Measurements from ENCODE around the gene FAR1. TPM values are rescaled to one million over a fixed set of nuclear protein-coding genes. Genes with fewer than 3 reads are reported as not detected.
"Not testable (repeated sequence)": the region's sequence is repeated elsewhere in the genome, so short reads cannot be mapped to it uniquely, and the experiment has no call there.

FAR1 gene
- 10 to 100 TPM; 46.1 to 79.6 (median 49.2) TPM for total RNA-seq

- TF ChIP-seq, protein P1, sequence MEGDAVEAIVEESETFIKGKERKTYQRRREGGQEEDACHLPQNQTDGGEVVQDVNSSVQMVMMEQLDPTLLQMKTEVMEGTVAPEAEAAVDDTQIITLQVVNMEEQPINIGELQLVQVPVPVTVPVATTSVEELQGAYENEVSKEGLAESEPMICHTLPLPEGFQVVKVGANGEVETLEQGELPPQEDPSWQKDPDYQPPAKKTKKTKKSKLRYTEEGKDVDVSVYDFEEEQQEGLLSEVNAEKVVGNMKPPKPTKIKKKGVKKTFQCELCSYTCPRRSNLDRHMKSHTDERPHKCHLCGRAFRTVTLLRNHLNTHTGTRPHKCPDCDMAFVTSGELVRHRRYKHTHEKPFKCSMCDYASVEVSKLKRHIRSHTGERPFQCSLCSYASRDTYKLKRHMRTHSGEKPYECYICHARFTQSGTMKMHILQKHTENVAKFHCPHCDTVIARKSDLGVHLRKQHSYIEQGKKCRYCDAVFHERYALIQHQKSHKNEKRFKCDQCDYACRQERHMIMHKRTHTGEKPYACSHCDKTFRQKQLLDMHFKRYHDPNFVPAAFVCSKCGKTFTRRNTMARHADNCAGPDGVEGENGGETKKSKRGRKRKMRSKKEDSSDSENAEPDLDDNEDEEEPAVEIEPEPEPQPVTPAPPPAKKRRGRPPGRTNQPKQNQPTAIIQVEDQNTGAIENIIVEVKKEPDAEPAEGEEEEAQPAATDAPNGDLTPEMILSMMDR (IDR thresholded peaks at IDR 0.05): peak; percentile 15 to 43 (median 23)
- TF ChIP-seq POLR2A (IDR thresholded peaks at IDR 0.05) (no peak), POLR2AphosphoS5 (IDR thresholded peaks at IDR 0.05) (peak; percentile 43 to 71 (median 58))
- peaks cover 0 to 6% of the 10 kb centered on the region in 2 donors for H3K4me1 ChIP-seq
- no peaks in the 10 kb centered on the region for H3K9me3 ChIP-seq
- no peaks in the 10 kb centered on the region for H3K27me3 ChIP-seq
- peak; percentile 96 to 97 for DNase-seq (ENCODE audit: low spot score in 2 of 2)
- intact Hi-C loops (cut with DNase I; ENCODE audit: low total_unique reads): no loop called here
- H3K27ac ChIP-seq: peak within 1 kb of the TSS; percentile 83 to 94
- H3K36me3 ChIP-seq: no peaks in the 10 kb centered on the region
- peak within 1 kb of the TSS; percentile 90 to 98 (median 93) for H3K4me3 ChIP-seq
Observed at GRCh38 chr11:13668102-13668956, at the start of gene FAR1. Gene FAR1 (plus strand): TSS chr11:13668668. CDS start chr11:13694766, 26,098 bp downstream.

DNA sequence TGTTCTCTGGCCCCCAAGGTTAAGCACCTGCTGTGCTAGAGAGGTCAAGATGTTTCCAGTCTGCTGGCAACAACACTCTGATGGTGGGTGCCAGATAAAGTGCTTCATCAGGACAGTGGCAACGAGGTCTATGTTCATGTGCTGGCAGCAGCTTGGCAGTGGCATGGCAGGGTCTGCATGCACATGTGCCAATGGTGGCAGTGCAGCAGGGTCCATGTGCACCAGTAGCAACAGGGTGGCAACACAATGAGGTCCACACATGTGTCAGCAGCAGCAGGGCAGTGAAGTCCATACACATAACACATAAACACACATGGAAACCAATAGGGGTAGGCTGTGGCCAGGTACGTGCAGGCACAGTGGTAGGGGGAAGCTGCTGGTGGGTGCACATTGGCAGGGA is 48.4 kb upstream of the FAR1 start:
- no peaks in the 10 kb centered on the region for H3K27me3 ChIP-seq
- H3K4me3 ChIP-seq: no peak overlapping the region
- no peaks in the 10 kb centered on the region for H3K36me3 ChIP-seq
- peaks cover 0 to 17% of the 10 kb centered on the region in 2 donors for H3K9me3 ChIP-seq
- no peak for DNase-seq (ENCODE audit: low spot score in 2 of 2)
- TF ChIP-seq, protein P1 (IDR thresholded peaks at IDR 0.05): no peak
- no peak for TF ChIP-seq POLR2AphosphoS5 (IDR thresholded peaks at IDR 0.05)
- no peak for TF ChIP-seq POLR2A (IDR thresholded peaks at IDR 0.05)
- intact Hi-C loops (cut with DNase I; ENCODE audit: low total_unique reads): no loop called here
- H3K4me1 ChIP-seq: no peaks in the 10 kb centered on the region
- no peak overlapping the region for H3K27ac ChIP-seq

DNA sequence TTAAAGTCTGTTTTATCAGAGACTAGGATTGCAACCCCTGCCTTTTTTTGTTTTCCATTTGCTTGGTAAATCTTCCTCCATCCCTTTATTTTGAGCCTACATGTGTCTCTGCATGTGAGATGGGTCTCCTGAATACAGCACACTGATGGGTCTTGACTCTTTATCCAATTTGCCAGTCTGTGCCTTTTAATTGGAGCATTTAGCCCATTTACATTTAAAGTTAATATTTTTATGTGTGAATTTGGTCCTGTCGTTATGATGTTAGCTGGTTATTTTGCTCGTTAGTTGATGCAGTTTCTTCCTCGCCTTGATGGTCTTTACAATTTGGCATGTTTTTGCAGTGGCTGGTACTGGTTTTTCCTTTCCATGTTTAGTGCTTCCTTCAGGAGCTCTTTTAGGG is 41.6 kb upstream of the FAR1 start:
- intact Hi-C loops (cut with DNase I; ENCODE audit: low total_unique reads); H3K9me3 ChIP-seq; H3K27me3 ChIP-seq; H3K27ac ChIP-seq; H3K4me3 ChIP-seq; H3K4me1 ChIP-seq; H3K36me3 ChIP-seq; DNase-seq (ENCODE audit: low spot score in 2 of 2): not testable (repeated sequence)

GRCh38 chr11:13628634-13629033 is 39.8 kb upstream of the FAR1 start:
- H3K27ac ChIP-seq; H3K4me1 ChIP-seq; intact Hi-C loops (cut with DNase I; ENCODE audit: low total_unique reads); H3K9me3 ChIP-seq; DNase-seq (ENCODE audit: low spot score in 2 of 2); H3K36me3 ChIP-seq; H3K4me3 ChIP-seq; H3K27me3 ChIP-seq: not testable (repeated sequence)

DNA sequence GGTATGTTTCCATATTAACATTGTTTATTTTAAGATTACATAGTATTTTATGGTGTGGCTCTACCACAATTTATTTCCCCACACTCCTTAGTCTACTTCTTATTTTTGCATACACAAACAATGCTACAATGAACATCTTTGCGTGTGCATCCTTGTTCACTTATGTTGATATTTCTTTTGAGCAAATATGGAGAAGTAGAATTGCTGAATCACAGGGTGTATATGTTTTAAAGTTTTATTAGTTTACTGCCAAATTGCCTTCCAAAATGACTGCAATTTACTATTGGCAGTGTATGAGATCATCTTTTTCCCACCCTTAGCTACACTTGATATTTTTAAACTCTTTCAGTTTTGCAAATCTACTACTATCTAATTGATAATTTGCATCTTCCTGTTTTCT is 38.7 kb upstream of the FAR1 start:
- Histone ChIP-seq H3K4me3 (no peak overlapping the region), H3K4me1 (no peaks in the 10 kb centered on the region), H3K27ac (no peak overlapping the region), H3K27me3 (no peaks in the 10 kb centered on the region), H3K36me3 (no peaks in the 10 kb centered on the region), H3K9me3 (no peaks in the 10 kb centered on the region)
- TF ChIP-seq POLR2A (IDR thresholded peaks at IDR 0.05) (no peak), POLR2AphosphoS5 (IDR thresholded peaks at IDR 0.05) (no peak)
- TF ChIP-seq, protein P1 (IDR thresholded peaks at IDR 0.05): no peak
- DNase-seq (ENCODE audit: low spot score in 2 of 2): no peak
- intact Hi-C loops (cut with DNase I; ENCODE audit: low total_unique reads): no loop called here

DNA sequence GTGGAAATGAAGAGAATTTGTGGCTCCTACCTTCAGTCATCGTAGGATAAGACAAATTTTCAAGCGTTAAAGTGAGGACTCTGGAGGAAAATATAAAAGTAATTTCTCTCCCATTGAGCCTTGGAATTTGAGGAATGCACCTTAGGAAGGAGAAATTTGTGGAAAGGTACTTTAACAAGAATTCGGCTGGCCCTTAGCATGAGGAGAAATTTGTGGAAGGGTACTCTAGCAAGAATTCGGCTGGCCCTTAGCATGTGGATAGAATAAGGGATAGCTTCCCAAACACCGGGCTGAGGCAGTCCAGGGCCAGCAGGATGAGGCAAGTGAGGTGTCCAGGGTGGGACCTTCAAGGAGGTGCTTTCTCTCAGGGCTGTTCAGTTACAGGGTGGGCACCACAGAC is 33.2 kb upstream of the FAR1 start:
- no peaks in the 10 kb centered on the region for H3K27me3 ChIP-seq
- no peak overlapping the region for H3K4me3 ChIP-seq
- intact Hi-C loops (cut with DNase I; ENCODE audit: low total_unique reads): no loop called here
- TF ChIP-seq, protein P1 (IDR thresholded peaks at IDR 0.05): no peak
- no peak for TF ChIP-seq POLR2A (IDR thresholded peaks at IDR 0.05)
- no peak for TF ChIP-seq POLR2AphosphoS5 (IDR thresholded peaks at IDR 0.05)
- H3K9me3 ChIP-seq: no peaks in the 10 kb centered on the region
- H3K27ac ChIP-seq: no peak overlapping the region
- no peak for DNase-seq (ENCODE audit: low spot score in 2 of 2)
- H3K36me3 ChIP-seq: no peaks in the 10 kb centered on the region
- H3K4me1 ChIP-seq: no peaks in the 10 kb centered on the region
